IMR-90 (cell line): ENCODE results near the gene SH3GL2. TPM values are rescaled to one million over a fixed set of nuclear protein-coding genes. Genes with fewer than 3 reads are reported as not detected.
"Not testable (repeated sequence)": the region's sequence is repeated elsewhere in the genome, so short reads cannot be mapped to it uniquely, and the experiment has no call there.

Experiments used
- ATAC-seq: fragments of 200-7000 bp; cut with Tn5 transposase; 2 replicates; pipeline ENCODE4 v1.9.1; 2020; ENCODE audit warnings: low read depth, mild to moderate bottlenecking, moderate library complexity
- BruUV-seq: library from RNA; stranded (reverse); fragments of 400-500 nt; replicated peaks from 2 replicates; lab custom pipeline; 2021; lab: Mats Ljungman, UMichigan
- CTCF ChIA-PET: fragments of 300-600 bp; formaldehyde crosslinking; extraction: SDS; loops from one replicate; lab custom pipeline; 2021; ENCODE audit warnings: antibody characterized with exemption; lab: Yijun Ruan, JAX
- POLR2A ChIA-PET: fragments of 300-600 bp; sonication (Branson Sonifier 250); formaldehyde crosslinking; loops from one replicate; lab custom pipeline; 2022; ENCODE audit warnings: antibody characterized with exemption; ENCODE audit not compliant: unreplicated experiment; lab: Charles Lee
- DNase-seq: peaks from one replicate; pipeline ENCODE4 v3.0.0; 2013
- H2AFZ ChIP-seq: replicated peaks from 2 replicates; pipeline ENCODE3; 2013; ENCODE audit warnings: low read length, mild to moderate bottlenecking; ENCODE audit not compliant: poor library complexity
- H2AK5ac ChIP-seq: 2 replicates; pipeline ENCODE4 v1.6.1; 2013; ENCODE audit warnings: low read depth, low read length, inconsistent platforms
- H2AK9ac ChIP-seq: replicated peaks from 2 replicates; pipeline ENCODE3; 2013; ENCODE audit warnings: mild to moderate bottlenecking, low read depth, low read length, moderate library complexity; ENCODE audit not compliant: poor library complexity
- H2BK120ac ChIP-seq: 2 replicates; pipeline ENCODE4 v1.6.1; 2013; ENCODE audit warnings: low read depth, low read length, inconsistent platforms
- H2BK15ac ChIP-seq: 3 replicates; pipeline ENCODE4 v1.6.1; 2013; ENCODE audit warnings: low read depth, low read length, inconsistent platforms
- H2BK20ac ChIP-seq: 2 replicates; pipeline ENCODE4 v1.6.1; 2013; ENCODE audit warnings: low read depth, mild to moderate bottlenecking, inconsistent platforms, low read length, moderate library complexity
- H2BK5ac ChIP-seq: 2 replicates; pipeline ENCODE4 v1.6.1; 2013; ENCODE audit warnings: mild to moderate bottlenecking, low read depth, low read length, inconsistent platforms; ENCODE audit not compliant: poor library complexity, severe bottlenecking
- H3K14ac ChIP-seq: replicated peaks from 2 replicates; pipeline ENCODE4 v1.6.1; 2013; ENCODE audit warnings: low read depth, low read length, inconsistent platforms
- H3K18ac ChIP-seq: 2 replicates; pipeline ENCODE4 v1.6.1; 2013; ENCODE audit warnings: low read depth, low read length, control low read depth
- H3K23ac ChIP-seq: 2 replicates; pipeline ENCODE4 v1.6.1; 2013; ENCODE audit warnings: low read depth, low read length, inconsistent platforms
- H3K27ac ChIP-seq: 2 replicates; pipeline ENCODE4 v1.5.1; 2013; ENCODE audit warnings: mild to moderate bottlenecking, control low read depth, low read length; ENCODE audit not compliant: insufficient read depth
- H3K27me3 ChIP-seq: 2 replicates; pipeline ENCODE4 v1.6.1; 2013; ENCODE audit warnings: low read length; ENCODE audit not compliant: control insufficient read depth, insufficient read depth
- H3K36me3 ChIP-seq: 2 replicates; pipeline ENCODE4 v1.6.1; 2013; ENCODE audit warnings: low read length, mixed read lengths; ENCODE audit not compliant: control insufficient read depth, insufficient read depth
- H3K4ac ChIP-seq: 2 replicates; pipeline ENCODE4 v1.6.1; 2013; ENCODE audit warnings: low read depth, low read length, inconsistent platforms
- H3K4me1 ChIP-seq: 2 replicates; pipeline ENCODE4 v1.6.1; 2013; ENCODE audit warnings: low read length, mixed read lengths; ENCODE audit not compliant: control insufficient read depth, insufficient read depth
- H3K4me2 ChIP-seq: 2 replicates; pipeline ENCODE4 v1.6.1; 2013; ENCODE audit warnings: low read depth, mild to moderate bottlenecking, control low read depth, low read length, moderate library complexity
- H3K4me3 ChIP-seq: 2 replicates; pipeline ENCODE4 v1.5.1; 2013; ENCODE audit warnings: low read depth, mild to moderate bottlenecking, control low read depth, low read length, moderate library complexity; ENCODE audit not compliant: insufficient read depth
- H3K56ac ChIP-seq: 2 replicates; pipeline ENCODE4 v1.6.1; 2013; ENCODE audit warnings: low read length, inconsistent platforms; ENCODE audit not compliant: insufficient read depth; ENCODE audit errors: extremely low read depth
- H3K79me1 ChIP-seq, 2 experiments: 2 replicates each; pipeline ENCODE4 v1.6.1; 2013; ENCODE audit warnings: low read length in 2 of 2, inconsistent platforms in 1 of 2, low read depth in 1 of 2
- H3K9ac ChIP-seq: 2 replicates; pipeline ENCODE4 v1.6.1; 2013; ENCODE audit warnings: low read depth, low read length, control low read depth
- H3K9me1 ChIP-seq: 2 replicates; pipeline ENCODE4 v1.6.1; 2013; ENCODE audit warnings: low read length, inconsistent platforms; ENCODE audit not compliant: insufficient read depth
- H3K9me3 ChIP-seq: 2 replicates; pipeline ENCODE4 v1.6.1; 2013; ENCODE audit warnings: low read length; ENCODE audit not compliant: control insufficient read depth, insufficient read depth
- H4K20me1 ChIP-seq: 2 replicates; pipeline ENCODE4 v1.6.1; 2013; ENCODE audit warnings: low read length, inconsistent platforms; ENCODE audit not compliant: insufficient read depth
- H4K5ac ChIP-seq: 2 replicates; pipeline ENCODE4 v1.6.1; 2013; ENCODE audit warnings: mild to moderate bottlenecking, low read depth, low read length, control low read depth
- H4K8ac ChIP-seq, 2 experiments: 2 replicates each; pipeline ENCODE4 v1.6.1; 2013; ENCODE audit warnings: low read depth in 2 of 2, low read length in 2 of 2, control low read depth in 1 of 2, inconsistent platforms in 1 of 2
- H4K91ac ChIP-seq: 2 replicates; pipeline ENCODE4 v1.6.1; 2013; ENCODE audit warnings: low read depth, low read length, inconsistent platforms; ENCODE audit not compliant: insufficient read depth
- CEBPB ChIP-seq: IDR thresholded peaks from 2 replicates; pipeline ENCODE4 v1.6.1; 2012; ENCODE audit warnings: low read depth, low read length, improper control_type of control experiment
- CHD1 ChIP-seq: IDR thresholded peaks from 2 replicates; pipeline ENCODE4 v1.6.1; 2012; ENCODE audit warnings: low read depth, low read length, improper control_type of control experiment
- ELK1 ChIP-seq: fragments of 150-350 bp; IDR thresholded peaks from 2 replicates; pipeline ENCODE4 v1.6.1; 2016; ENCODE audit warnings: low read depth, mild to moderate bottlenecking, low read length, moderate library complexity, borderline replicate concordance
- MXI1 ChIP-seq: IDR thresholded peaks from 2 replicates; pipeline ENCODE4 v1.6.1; 2012; ENCODE audit warnings: low read depth, mild to moderate bottlenecking, low read length, moderate library complexity, borderline replicate concordance
- RCOR1 ChIP-seq: IDR thresholded peaks from 2 replicates; pipeline ENCODE4 v1.6.1; 2012; ENCODE audit warnings: mild to moderate bottlenecking, low read length, improper control_type of control experiment; ENCODE audit not compliant: insufficient replicate concordance
- SMC3 ChIP-seq: fragments of 150-350 bp; IDR thresholded peaks from 2 replicates; pipeline ENCODE4 v1.6.1; 2016; ENCODE audit warnings: low read depth, mild to moderate bottlenecking, antibody characterized with exemption, low read length, moderate library complexity
- WGBS, 2 experiments: methylation state at CpG; one replicate each; pipeline versions ENCODE4 v1.1.5 to v1.1.7; 2013; ENCODE audit warnings: missing lambda C conversion rate in 2 of 2; ENCODE audit not compliant: insufficient read length in 1 of 2; ENCODE audit errors: extremely low coverage in 2 of 2; 5-methylcytosine and 5-hydroxymethylcytosine counted together
- dilution Hi-C: fragments of 300-500 bp; cut with HindIII; formaldehyde crosslinking; loops from one replicate; pipeline ENCODE4 v1.14.3; 2018; ENCODE audit warnings: low sequenced_read_pairs; ENCODE audit not compliant: unreplicated experiment
- in situ Hi-C: fragments of 300-500 bp; cut with MboI; formaldehyde crosslinking; loops from 3 replicates; pipeline ENCODE4 v1.14.3; 2019; ENCODE audit warnings: low sequenced_read_pairs, inconsistent platforms, mixed read lengths
- intact Hi-C: fragments of 100-400 bp; cut with micrococcal nuclease; formaldehyde crosslinking; loops from 2 replicates; pipeline ENCODE4 v1.10.0; 2022
- polyA plus RNA-seq, 3 experiments: library from polyadenylated mRNA; depleted of rRNA; stranded (reverse); fragments of >200 nt; gene quantifications; 2 replicates each; pipeline ENCODE4 v1.2.3, GENCODE V29; 2012; ENCODE audit warnings: low replicate concordance in 1 of 3
- total RNA-seq: library from RNA; depleted of rRNA; stranded (reverse); fragments of >200 nt; gene quantifications from 2 replicates; pipeline ENCODE4 v1.2.3, GENCODE V29; 2012

The SH3GL2 gene
- total and polyA plus RNA-seq, 2 of the 4 experiments (the other 2 are of a cell fraction): under 0.01 to 0.05 TPM

DNA sequence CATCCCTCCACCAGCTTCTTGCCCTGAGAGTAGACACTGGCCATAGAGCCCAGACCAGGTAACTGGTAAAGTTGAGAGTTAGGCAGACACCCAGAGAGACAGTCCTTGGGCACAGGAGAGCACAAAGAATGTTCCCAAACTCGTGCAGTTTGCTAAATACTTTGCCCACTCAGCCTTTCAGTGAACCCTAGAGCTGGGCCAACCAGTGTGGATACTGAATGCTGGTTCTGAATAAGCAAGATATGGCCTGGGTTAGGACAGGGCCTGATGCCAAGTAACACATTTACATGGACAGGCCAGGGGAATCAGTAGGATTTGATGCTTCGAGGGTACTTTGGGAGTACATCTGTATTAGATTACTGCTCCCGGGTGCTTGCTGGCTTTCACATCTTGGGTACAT, 185.4 kb downstream of the SH3GL2 start:
- no peaks in the 10 kb centered on the region for H3K79me1 ChIP-seq
- in situ Hi-C loops: no loop called here
- no peak overlapping the region for H2BK15ac ChIP-seq
- no peaks in the 10 kb centered on the region for H3K27me3 ChIP-seq
- H2AK9ac ChIP-seq: no peak overlapping the region
- ChIA-PET CTCF (interaction anchor here (0.5 kb wide), 1 partner anchor 379 kb away, joined by 3 read pairs; no protein-coding TSS in a partner anchor), POLR2A (no interaction called here)
- dilution Hi-C loops: no loop called here
- no peak overlapping the region for H3K27ac ChIP-seq
- H3K9ac ChIP-seq: no peak overlapping the region
- no peak overlapping the region for H2BK120ac ChIP-seq
- no peak overlapping the region for H3K18ac ChIP-seq
- no peaks in the 10 kb centered on the region for H4K20me1 ChIP-seq
- no peaks in the 10 kb centered on the region for H3K36me3 ChIP-seq
- H3K23ac ChIP-seq: no peak overlapping the region
- no peak overlapping the region for H3K4me3 ChIP-seq
- H2AFZ ChIP-seq: no peak overlapping the region
- H3K9me1 ChIP-seq: no peaks in the 10 kb centered on the region
- intact Hi-C loops: no loop called here
- no peak overlapping the region for H2AK5ac ChIP-seq
- DNase-seq (no peak), ATAC-seq (no peak)
- WGBS, 2 experiments: no CpG with 5 or more reads among the region's 3 CpGs
- H3K4ac ChIP-seq: no peak overlapping the region
- BruUV-seq: no TSS peak
- no peaks in the 10 kb centered on the region for H3K9me3 ChIP-seq
- no peak overlapping the region for H4K8ac ChIP-seq
- no peaks in the 10 kb centered on the region for H3K4me1 ChIP-seq
- H4K91ac ChIP-seq: no peak overlapping the region
- H3K14ac ChIP-seq: no peak overlapping the region
- TF ChIP-seq MXI1 (no peak), CEBPB (no peak), RCOR1 (no peak), CHD1 (no peak), SMC3 (no peak), ELK1 (no peak)
- no peak overlapping the region for H4K5ac ChIP-seq
- H3K4me2 ChIP-seq: no peak overlapping the region
- no peak overlapping the region for H2BK20ac ChIP-seq
- H2BK5ac ChIP-seq: no peak overlapping the region
- no peak overlapping the region for H3K56ac ChIP-seq

DNA sequence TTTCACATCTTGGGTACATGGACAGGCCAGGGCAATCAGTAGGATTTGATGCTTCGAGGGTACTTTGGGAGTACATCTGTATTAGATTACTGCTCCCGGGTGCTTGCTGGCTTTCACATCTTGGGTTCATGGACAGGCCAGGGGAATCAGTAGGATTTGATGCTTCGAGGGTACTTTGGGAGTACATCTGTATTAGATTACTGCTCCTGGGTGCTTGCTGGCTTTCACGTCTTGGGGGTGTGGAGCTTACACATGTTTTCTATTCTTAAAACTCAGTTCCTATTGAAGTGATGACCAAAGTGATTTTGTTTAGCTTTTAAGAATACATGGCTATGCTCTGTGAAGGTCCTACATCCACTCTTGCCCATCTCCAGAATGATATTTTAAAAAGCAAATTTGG, 186.3 kb downstream of the SH3GL2 start:
- H4K5ac ChIP-seq, dilution Hi-C loops, H3K18ac ChIP-seq, ATAC-seq, H3K23ac ChIP-seq, H3K4me1 ChIP-seq, BruUV-seq, H3K27me3 ChIP-seq, H2AFZ ChIP-seq, H2AK5ac ChIP-seq, H2BK15ac ChIP-seq, H3K36me3 ChIP-seq, H3K56ac ChIP-seq, H4K20me1 ChIP-seq, intact Hi-C loops, H3K9ac ChIP-seq, H3K4ac ChIP-seq, H3K4me3 ChIP-seq, DNase-seq, H3K9me3 ChIP-seq, CTCF ChIA-PET, H3K14ac ChIP-seq, H4K91ac ChIP-seq, H2AK9ac ChIP-seq, in situ Hi-C loops, H4K8ac ChIP-seq, H2BK20ac ChIP-seq, H2BK5ac ChIP-seq, H3K79me1 ChIP-seq, H3K27ac ChIP-seq, H3K4me2 ChIP-seq, H3K9me1 ChIP-seq, POLR2A ChIA-PET, H2BK120ac ChIP-seq: not testable (repeated sequence)
- no CpG with 5 or more reads among the region's 4 CpGs for WGBS, 2 experiments
